GM18508 (cell line): ENCODE results near the gene HIPK2.

Experiments
- ATAC-seq: cut with Tn5 transposase; IDR thresholded peaks from one replicate; pipeline ENCODE4 v1.9.1; 2021; ENCODE audit warnings: moderate number of reproducible peaks; ENCODE audit not compliant: insufficient read depth, unreplicated experiment

HIPK2 gene

DNA sequence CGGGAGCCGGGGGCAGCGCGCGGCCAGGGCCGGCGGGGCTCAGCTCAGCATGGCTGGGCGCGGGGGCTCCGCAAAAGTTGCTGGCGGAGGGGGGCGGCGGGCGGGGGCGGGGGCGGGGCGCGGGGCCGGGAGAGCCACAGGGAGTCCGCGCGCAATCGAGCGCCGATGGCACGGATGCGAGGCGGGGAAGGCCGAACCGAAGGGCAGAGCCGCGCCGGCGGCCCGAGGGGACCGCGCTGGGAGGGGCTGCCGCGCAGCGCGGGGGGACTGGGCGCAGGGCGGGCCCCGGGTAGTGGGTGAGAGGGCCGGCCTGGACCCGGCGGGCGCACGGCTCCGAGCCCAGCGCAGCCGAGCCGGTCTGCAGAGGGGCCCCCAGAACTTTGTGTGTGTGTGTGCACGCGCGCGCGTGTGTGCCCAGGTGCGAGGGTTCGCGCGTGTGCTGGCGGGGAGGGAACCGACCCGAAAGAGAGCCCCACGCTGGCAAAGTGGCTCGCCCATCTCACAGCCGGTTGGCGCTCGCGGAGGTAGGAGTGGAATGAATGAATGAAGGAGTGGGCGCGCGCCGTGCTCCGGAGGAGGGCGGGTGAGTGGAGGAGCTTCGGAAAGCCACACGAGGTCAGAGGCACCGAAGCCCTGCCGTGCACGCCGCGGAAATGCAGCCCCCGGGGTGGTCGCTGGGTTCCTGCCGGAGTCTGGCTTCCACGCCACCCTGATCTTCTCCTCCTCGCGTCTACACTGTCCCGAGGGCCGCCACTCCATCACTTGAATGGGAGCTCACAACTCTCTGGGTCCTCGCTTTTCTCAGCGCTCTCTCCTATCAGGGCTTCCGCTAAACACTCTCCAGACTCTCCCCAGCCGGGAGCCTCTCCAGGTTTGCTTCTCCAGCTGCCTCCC is at the start of gene HIPK2:
Gene HIPK2 (minus strand): TSS at position 51 of the 894 bp plus-strand sequence. CDS start 375 bp downstream, outside the sequence.
- no peak for ATAC-seq

DNA sequence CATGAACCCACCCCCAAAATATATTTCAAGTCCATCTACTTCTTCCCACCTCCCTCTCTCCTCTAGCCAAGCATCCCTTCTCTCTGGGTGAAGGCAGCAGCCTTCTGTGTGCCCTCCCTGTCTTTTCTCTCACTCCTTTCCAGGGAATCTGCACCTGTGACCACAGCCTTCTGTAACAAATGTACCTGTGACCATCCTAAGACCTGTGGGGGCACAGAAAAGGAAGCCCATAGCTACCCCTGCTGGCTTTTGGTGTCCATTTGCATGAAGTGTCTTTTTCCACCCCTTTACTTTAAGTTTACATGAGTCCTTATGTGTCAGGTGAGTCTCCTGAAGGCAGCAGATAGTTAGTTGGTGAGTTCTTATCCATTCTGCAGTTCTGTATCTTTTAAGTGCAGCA is 49.2 kb upstream of the HIPK2 start:
- ATAC-seq: no peak

- no peak for ATAC-seq
These were observed 48.0 kb upstream of the HIPK2 start for GRCh38 chr7:139825666-139826290.

GRCh38 chr7:139823959-139824521 is 46.2 kb upstream of the HIPK2 start:
- no peak for ATAC-seq

DNA sequence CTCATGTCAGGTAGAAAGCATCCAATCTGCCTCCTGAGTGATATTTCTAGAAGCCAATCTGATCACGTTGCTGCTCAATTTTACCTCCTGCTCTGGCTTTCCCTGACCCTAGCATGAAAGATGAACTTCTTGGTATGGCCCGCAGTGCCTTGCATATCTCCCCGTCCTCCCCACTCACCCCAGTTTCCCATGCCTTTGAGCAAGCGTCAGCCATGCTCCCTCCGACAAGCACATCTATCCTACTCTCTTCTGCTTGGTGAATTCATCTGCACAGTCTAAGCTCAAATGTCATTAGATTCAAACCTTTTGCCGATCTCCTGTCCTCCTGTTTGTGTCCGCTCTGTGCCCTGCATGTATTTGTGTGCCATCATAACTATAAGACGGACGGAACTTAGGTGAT is 45.1 kb upstream of the HIPK2 start:
- ATAC-seq: no peak

GRCh38 chr7:139821349-139822105 is 43.7 kb upstream of the HIPK2 start:
- no peak for ATAC-seq

- ATAC-seq: no peak
These were observed 42.3 kb upstream of the HIPK2 start for GRCh38 chr7:139820089-139820488.

GRCh38 chr7:139817249-139817648 is 39.5 kb upstream of the HIPK2 start:
- no peak for ATAC-seq

GRCh38 chr7:139813689-139814088 is 35.9 kb upstream of the HIPK2 start:
- ATAC-seq: no peak

GRCh38 chr7:139813151-139813550 is 35.4 kb upstream of the HIPK2 start:
- no peak for ATAC-seq

- no peak for ATAC-seq
These were observed 33.3 kb upstream of the HIPK2 start for GRCh38 chr7:139811066-139811465.

GRCh38 chr7:139808846-139809442 is 31.1 kb upstream of the HIPK2 start:
- no peak for ATAC-seq

DNA sequence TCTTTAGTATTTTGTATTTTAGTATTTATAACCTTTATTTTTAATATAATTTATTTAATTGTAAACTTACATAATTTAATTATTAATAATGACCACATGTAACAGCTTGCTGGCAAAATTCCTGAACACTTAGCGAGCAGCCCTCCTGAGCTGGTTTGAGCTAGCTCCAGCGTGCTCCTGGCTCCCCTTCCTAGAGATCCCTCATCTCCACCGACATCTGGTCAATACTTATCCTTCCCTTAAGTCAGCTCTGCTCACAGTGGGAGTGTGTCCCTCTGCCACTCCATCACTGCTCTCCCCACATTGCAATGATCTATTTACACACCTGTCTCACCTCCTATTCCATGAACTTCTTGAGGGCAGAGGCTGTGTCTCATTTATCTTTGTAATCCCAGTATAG is 30.6 kb upstream of the HIPK2 start:
- ATAC-seq: no peak

- ATAC-seq: no peak
These were observed 29.2 kb upstream of the HIPK2 start for GRCh38 chr7:139807009-139807408.

- ATAC-seq: no peak
These were observed 26.8 kb upstream of the HIPK2 start for GRCh38 chr7:139804571-139804970.

GRCh38 chr7:139799586-139799985 is 21.8 kb upstream of the HIPK2 start:
- no peak for ATAC-seq

- no peak for ATAC-seq
These were observed 21.1 kb upstream of the HIPK2 start for GRCh38 chr7:139798892-139799291.

DNA sequence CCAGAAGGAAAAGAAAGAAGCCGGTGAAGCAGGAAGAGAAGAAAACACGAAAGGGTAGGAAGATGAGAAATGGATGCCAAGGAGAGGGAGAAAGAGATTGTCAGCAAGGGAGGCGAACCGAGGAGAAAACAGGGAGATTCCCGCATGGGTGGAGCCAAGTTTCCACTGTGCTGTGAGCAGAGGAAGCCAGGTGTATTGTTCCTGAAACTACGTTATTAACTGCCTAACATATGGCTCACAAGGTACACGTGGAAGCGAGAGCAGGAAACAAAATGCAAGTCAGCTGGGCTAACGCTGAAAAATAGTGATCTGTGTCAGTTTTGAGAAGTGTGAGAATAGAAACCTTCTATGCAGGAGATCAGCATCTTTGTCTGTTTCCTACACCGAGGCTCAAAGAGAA is 20.4 kb upstream of the HIPK2 start:
- ATAC-seq: peak; percentile 72

DNA sequence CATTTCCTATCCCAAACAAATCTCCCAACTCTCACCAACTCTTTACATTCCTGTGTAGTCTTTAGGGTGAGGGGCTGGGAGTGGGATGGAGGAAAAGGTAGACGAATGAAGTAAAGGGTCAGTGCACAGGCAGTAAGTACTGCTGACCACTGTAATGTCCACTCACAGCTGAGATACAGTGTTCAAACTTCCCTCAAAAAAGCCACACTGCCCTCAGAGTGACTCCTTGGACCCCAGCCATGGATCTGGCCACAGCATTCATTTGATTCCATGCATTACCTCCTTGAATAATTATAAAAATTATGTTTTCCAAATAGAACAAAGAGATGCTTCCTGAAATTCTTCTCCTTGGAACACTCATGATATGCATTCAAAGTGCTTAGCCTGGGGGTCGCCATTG is 19.8 kb upstream of the HIPK2 start:
- no peak for ATAC-seq

DNA sequence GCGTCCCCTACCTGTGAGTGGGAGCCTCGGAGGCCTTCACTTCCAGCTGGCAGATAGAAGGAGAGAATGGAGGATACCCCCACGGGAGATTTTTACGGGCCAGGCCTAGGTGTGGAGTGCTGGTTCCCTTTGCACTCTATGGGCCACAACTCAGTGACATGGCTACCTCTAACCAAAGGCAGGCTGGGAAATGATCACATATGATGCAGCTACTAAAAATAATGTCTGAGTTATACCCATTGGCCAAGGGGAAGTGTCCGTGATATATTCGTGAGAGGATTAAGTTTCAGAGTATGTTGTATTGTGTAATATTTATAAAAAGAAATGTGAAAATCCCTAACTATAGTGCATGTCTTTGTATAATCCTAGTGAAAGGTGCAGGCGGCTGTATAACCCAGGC is 13.5 kb upstream of the HIPK2 start:
- ATAC-seq: no peak
